SK-MEL-5 (cell line): ENCODE measurements around the gene RDH16. TPM values are rescaled to one million over a fixed set of nuclear protein-coding genes. Genes with fewer than 3 reads are reported as not detected.
"Not testable (repeated sequence)": the region's sequence is repeated elsewhere in the genome, so short reads cannot be mapped to it uniquely, and the experiment has no call there.

Source experiments
- DNase-seq: peaks from one replicate; pipeline ENCODE4 v3.0.0-alpha.2; 2016; ENCODE audit warnings: low read depth, low spot score
- in situ Hi-C: cut with HindIII; loops from 2 replicates; pipeline ENCODE4 v1.10.0; 2016; ENCODE audit warnings: low sequenced_read_pairs, high pct_unique_total_duplicates, low pct_unique_long_range_greater_than_20kb
- total RNA-seq: library from RNA; depleted of rRNA; stranded (reverse); fragments of >200 nt; shearing (Covaris generic); gene quantifications from 2 replicates; pipeline ENCODE4 v1.2.3, GENCODE V29; 2014

RDH16 gene
- total RNA-seq, 1 experiment from 2014 or later: not detected

- in situ Hi-C loops, DNase-seq: not testable (repeated sequence)
Measured at GRCh38 chr12:56968910-56969309, 11.5 kb upstream of the RDH16 start.

DNA sequence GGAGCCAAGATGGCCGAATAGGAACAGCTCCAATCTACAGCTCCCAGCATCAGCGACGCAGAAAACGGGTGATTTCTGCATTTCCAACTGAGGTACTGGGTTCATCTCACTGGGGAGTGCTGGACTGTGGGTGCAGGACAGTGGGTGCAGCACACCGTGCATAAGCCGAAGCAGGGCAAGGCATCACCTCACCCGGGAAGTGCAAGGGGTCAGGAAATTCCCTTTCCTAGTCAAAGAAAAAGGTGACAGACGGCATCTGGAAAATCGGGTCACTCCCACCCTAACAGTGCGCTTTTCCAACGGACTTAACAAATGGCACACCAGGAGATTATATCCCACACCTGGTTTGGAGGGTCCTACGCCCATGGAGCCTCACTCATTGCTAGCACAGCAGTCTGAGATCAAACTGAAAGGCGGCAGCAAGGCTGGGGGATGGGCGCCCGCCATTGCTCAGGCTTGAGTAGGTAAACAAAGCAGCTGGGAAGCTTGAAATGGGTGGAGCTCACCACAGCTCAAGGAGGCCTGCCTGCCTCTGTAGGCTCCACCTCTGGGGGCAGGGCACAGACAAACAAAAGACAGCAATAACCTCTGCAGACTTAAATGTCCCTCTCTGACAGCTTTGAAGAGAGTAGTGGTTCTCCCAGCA, 8.7 kb upstream of the RDH16 start:
- in situ Hi-C loops: not testable (repeated sequence)

GRCh38 chr12:56965124-56965523, 7.7 kb upstream of the RDH16 start:
- DNase-seq, in situ Hi-C loops: not testable (repeated sequence)

More for the DNA sequence above, 8.7 kb upstream of the RDH16 start:
- not testable (repeated sequence) for DNase-seq

DNA sequence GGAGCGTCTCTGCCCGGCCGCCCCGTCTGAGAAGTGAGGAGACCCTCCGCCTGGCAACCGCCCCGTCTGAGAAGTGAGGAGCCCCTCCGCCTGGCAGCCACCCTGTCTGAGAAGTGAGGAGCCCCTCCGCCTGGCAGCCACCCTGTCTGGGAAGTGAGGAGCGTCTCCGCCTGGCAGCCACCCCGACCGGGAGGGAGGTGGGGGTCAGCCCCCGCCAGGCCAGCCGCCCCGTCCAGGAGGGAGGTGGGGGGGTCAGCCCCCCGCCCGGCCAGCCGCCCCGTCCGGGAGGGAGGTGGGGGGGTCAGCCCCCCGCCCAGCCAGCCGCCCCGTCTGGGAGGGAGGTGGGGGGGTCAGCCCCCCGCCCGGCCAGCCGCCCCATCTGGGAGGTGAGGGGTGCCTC, 6.1 kb upstream of the RDH16 start:
- in situ Hi-C loops, DNase-seq: not testable (repeated sequence)

DNA sequence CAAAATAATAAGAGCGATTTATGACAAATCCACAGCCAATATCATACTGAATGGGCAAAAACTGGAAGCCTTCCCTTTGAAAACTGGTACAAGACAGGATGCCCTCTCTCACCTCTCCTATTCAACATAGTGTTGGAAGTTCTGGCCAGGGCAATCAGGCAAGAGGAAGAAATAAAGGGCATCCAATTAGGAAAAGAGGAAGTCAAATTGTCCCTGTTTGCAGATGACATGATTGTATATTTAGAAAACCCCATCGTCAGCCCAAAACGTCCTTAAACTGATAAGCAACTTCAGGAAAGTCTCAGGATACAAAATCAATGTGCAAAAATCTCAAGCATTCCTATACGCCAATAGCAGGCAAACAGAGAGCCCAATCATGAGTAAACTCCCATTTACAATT, 4.8 kb upstream of the RDH16 start:
- in situ Hi-C loops: not testable (repeated sequence)

DNA sequence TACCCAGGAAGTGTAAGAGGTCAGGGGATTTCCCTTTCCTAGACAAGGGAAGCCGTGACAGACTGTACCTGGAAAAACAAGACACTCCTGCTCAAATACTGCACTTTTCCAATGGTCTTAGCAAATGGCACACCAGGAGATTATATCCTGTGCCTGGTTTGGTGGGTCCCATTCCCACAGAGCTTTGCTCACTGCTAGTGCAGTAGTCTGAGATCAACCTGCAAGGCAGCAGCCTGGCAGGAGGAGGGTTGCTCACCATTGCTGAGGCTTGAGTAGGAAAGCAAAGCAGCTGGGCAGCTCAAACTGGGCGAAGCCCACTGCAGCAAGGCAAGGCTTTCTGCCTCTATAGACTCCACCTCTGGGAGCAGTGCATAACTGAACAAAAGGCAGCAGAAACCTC, 1.0 kb upstream of the RDH16 start:
- DNase-seq: no peak
- in situ Hi-C loops: no loop called here

More for the DNA sequence above, 4.8 kb upstream of the RDH16 start:
- not testable (repeated sequence) for DNase-seq

- in situ Hi-C loops: no loop called here
- no peak for DNase-seq
Measured at GRCh38 chr12:56955631-56956256, 1.7 kb downstream of the RDH16 start.

DNA sequence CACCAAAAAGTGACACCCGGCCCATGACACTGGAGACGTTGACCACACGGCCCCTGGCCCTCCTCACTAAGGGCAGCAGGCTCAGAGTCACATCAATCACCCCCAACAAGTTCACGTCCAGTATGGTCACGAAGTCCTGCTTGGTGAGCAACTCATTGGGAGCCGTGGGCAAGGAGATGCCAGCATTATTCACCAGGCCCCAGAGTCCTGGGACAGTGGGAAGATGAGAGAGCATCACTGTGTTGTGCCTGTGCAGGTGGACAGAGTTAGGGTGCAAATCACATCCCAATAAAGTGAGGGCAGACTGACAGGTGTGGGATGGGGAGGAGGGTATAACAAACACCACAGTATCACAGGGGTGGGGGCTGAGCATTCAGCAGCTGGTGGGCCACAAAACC, 2.5 kb downstream of the RDH16 start:
- no peak for DNase-seq
- in situ Hi-C loops: no loop called here

- in situ Hi-C loops: no loop called here
- DNase-seq: no peak
Measured at GRCh38 chr12:56954057-56954957, 3.1 kb downstream of the RDH16 start.

GRCh38 chr12:56953314-56953713, 4.1 kb downstream of the RDH16 start:
- no peak for DNase-seq
- in situ Hi-C loops: no loop called here

DNA sequence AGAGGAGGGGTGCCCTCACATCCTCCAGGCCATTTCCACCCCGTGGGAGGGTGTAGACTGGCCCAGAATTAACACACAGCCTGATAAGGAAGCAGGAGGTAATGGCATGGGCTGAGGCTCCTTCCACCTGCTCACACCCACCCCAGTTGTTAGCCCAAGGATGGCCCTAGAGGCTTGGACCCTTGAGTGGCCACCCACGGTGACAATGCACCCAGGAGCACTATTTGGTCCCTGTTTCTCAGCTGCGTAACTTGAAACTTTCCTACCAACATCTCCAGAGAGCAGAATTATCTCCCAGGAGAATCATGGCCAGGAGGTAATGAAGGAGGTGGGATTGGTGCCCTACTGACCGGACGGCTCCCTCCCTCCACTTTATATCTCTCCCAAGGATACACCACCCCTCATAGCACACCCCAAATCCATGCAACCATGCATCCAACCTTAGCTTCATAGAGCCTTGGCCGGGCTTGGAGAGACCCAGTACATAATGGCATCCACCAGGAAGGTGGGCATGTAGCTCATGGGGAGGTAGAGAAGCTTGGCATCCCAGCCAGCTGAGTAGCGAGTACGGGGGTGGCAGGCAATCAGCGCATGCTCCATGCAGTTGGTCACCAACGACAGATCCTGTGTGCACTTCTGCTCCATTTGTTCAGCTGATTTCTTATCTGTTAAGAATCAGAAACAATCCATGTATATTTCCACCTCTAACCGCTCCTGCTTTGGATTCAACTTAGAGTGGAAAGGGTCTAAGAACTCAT, 5.6 kb downstream of the RDH16 start:
- in situ Hi-C loops: no loop called here

DNA sequence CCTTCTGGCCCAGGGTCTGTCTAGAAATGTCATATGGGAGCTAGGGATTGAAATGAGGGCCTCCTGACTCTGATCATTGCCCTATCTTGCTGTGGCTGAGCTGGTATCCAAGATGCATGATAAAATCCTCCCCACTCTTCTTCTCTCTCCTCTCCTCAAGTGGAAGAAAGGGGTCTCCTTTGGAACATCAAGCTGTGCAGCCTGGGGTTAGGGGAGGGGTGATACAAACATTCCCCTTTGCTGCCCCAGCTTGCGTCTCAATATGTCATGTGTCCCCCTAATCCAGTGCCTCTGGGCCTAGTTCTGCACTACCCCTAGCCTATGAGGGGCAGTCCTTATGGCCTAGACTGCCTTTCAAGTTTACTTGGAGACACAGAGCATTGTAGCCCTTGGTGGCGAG, 8.5 kb downstream of the RDH16 start:
- DNase-seq: no peak
- in situ Hi-C loops: no loop called here

More for the DNA sequence above, 5.6 kb downstream of the RDH16 start:
- no peak for DNase-seq

DNA sequence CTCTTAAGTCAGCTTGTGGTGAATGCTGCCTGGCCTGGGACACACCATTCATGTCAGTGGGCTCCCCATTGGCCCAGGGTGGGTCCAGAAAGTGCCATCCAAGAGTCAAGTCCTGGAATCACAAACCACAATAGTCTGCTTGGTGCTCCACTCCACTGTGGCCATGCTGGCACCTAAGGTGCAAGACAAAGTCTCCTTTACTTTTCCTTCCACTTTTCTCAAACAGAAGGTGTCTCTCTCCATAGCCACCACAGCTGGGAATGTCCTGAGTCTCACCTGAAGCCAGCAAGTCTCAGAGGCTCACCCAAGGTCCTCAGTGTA, 9.0 kb downstream of the RDH16 start:
- in situ Hi-C loops: no loop called here
- no peak for DNase-seq

DNA sequence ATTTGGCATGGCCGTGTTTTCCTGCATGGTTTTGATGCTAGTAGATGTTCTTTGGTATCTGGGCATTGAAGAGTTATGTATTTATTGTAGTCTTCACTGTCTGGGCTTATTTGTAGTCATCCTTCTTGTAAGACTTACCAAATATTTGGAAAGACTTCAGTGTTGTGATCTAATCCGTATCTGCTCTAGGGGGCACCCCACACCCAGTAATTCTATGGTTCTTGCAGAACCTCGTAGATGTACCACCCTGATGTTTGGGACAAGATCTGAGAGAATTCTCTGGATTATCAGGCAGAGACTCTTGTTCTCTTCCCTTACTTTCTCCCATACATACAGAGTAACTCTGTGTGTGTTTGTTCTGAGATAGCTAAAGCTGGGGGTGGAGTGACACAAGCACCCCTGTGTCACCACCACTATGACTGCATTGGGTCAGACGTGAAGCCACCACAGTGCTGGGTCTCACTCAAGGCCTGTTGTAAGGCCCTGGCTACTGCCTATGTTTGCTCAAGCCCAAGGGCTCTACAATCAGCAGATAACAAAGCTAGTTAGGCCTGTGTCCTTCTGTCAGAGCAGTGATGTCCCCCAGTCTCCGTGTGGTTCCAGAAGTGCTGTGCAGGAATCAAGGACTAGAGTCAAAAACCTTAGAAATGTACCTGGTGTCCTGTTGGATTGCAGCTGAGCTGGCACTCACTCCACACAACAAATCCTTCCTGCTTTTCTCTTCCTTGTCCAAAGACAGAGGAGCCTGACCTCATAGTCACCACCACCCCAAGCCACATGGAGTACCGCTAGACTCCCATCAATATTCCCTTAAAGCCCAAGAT, 9.6 kb downstream of the RDH16 start:
- DNase-seq: peak; percentile 23
- in situ Hi-C loops: no loop called here

DNA sequence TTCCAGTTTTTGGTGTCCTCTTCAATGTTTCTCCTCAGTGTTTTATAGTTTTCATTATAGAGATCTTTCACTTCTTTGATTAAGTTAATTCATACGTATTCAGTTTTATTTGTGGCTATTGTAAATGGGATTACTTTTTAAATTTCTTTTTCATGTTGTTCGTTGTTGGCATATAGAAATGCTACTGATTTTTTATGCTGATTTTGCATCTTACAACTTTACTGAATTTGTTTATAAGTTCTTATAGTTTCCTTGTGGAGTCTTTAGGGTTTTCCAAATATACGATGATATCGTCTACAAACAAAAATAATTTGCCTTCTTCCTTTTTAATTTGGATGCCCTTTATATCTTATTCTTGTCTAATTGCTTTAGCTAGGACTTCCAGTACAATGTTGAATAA, 13.5 kb downstream of the RDH16 start:
- in situ Hi-C loops: no loop called here
- DNase-seq: no peak

DNA sequence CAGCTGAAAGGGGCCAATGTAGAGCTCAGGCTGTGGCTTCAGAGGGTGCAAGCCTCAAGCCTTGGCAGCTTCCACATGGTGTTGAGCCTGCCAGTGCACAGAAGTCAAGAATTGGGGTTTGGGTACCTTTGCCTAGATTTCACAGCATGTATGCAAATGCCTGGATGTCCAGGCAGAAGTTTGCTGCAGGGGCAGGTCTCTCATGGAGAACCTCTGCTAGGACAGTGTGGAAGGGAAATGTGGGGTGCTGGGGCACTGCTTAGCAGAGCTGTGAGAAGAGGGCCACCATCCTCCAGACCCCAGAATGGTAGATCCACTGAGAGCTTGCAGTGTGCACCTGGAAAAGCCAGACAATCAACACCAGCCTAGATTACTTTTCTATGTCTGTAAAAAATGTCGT, 14.0 kb downstream of the RDH16 start:
- in situ Hi-C loops, DNase-seq: not testable (repeated sequence)
